Bronchial epithelial cell (primary cell): ENCODE results near the gene UNC45B. TPM values are rescaled to one million over a fixed set of nuclear protein-coding genes. Genes with fewer than 3 reads are reported as not detected.

Experiments used
- DNase-seq: peaks from one replicate; pipeline ENCODE4 v3.0.0-alpha.2; 2010; ENCODE audit warnings: low read depth
- FAIRE-seq: peaks from 2 replicates; lab custom pipeline; 2011; peaks lifted over from hg19 to GRCh38; lab: Jason Lieb, UNC
- H3K27me3 ChIP-seq: 2 replicates; pipeline ENCODE4 v1.5.1; 2011; ENCODE audit warnings: low read length; ENCODE audit not compliant: control insufficient read depth, insufficient read depth
- H3K36me3 ChIP-seq: 2 replicates; pipeline ENCODE4 v1.5.1; 2011; ENCODE audit warnings: low read length; ENCODE audit not compliant: control insufficient read depth, insufficient read depth
- H3K4me3 ChIP-seq: 2 replicates; pipeline ENCODE4 v1.5.1; 2011; ENCODE audit warnings: mild to moderate bottlenecking, low read depth, low read length, control low read depth
- total RNA-seq: library from RNA; depleted of rRNA; stranded (reverse); fragments of >200 nt; gene quantifications from 2 replicates; pipeline ENCODE4 v1.2.1, GENCODE V29; 2014
- TF ChIP-seq, protein P1 (sequence below): IDR thresholded peaks from 2 replicates; pipeline ENCODE4 v1.5.1; 2011; ENCODE audit warnings: mild to moderate bottlenecking, moderate library complexity, low read length, control low read depth, inconsistent platforms; ENCODE audit not compliant: insufficient read depth, severe bottlenecking

Gene UNC45B, protein sequence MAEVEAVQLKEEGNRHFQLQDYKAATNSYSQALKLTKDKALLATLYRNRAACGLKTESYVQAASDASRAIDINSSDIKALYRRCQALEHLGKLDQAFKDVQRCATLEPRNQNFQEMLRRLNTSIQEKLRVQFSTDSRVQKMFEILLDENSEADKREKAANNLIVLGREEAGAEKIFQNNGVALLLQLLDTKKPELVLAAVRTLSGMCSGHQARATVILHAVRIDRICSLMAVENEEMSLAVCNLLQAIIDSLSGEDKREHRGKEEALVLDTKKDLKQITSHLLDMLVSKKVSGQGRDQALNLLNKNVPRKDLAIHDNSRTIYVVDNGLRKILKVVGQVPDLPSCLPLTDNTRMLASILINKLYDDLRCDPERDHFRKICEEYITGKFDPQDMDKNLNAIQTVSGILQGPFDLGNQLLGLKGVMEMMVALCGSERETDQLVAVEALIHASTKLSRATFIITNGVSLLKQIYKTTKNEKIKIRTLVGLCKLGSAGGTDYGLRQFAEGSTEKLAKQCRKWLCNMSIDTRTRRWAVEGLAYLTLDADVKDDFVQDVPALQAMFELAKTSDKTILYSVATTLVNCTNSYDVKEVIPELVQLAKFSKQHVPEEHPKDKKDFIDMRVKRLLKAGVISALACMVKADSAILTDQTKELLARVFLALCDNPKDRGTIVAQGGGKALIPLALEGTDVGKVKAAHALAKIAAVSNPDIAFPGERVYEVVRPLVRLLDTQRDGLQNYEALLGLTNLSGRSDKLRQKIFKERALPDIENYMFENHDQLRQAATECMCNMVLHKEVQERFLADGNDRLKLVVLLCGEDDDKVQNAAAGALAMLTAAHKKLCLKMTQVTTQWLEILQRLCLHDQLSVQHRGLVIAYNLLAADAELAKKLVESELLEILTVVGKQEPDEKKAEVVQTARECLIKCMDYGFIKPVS
- not detected in 2 replicates for total RNA-seq

DNA sequence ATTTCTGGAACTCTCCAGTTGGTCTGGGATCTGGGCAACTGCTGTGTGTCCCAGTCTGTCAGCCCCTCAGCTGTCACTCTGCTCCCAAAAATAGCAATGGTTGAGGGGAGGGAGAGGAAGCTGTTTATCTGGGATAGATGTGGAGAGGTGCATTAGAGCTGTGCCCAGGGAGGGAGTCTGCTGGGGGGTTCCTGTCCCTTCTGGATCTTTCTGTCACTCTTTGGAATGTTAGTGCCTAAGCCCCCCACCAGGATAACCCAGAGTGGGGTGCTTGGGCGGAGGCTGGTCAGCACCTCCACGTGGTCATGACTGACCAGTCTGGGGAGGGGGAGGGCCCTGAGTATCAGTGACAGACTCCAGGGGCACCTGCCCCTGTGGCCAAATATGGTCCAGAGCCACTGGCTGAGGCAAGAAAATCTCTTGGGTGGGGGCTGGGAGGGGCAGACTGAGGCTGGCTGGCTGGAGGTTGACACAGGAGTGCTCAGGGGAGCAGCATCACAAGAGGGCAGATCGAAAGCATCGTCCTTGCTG lies at the start of gene UNC45B:
Gene UNC45B, plus strand, starts transcription at position 443 of the 531 bp plus-strand sequence. CDS start 447 bp downstream, outside the sequence.
- DNase-seq: no peak
- TF ChIP-seq, protein P1, sequence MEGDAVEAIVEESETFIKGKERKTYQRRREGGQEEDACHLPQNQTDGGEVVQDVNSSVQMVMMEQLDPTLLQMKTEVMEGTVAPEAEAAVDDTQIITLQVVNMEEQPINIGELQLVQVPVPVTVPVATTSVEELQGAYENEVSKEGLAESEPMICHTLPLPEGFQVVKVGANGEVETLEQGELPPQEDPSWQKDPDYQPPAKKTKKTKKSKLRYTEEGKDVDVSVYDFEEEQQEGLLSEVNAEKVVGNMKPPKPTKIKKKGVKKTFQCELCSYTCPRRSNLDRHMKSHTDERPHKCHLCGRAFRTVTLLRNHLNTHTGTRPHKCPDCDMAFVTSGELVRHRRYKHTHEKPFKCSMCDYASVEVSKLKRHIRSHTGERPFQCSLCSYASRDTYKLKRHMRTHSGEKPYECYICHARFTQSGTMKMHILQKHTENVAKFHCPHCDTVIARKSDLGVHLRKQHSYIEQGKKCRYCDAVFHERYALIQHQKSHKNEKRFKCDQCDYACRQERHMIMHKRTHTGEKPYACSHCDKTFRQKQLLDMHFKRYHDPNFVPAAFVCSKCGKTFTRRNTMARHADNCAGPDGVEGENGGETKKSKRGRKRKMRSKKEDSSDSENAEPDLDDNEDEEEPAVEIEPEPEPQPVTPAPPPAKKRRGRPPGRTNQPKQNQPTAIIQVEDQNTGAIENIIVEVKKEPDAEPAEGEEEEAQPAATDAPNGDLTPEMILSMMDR: no peak
- no peak for FAIRE-seq
- Histone ChIP-seq H3K4me3 (no peak within 1 kb of the TSS), H3K27me3 (no peaks in the 10 kb centered on the region), H3K36me3 (no peaks in the 10 kb centered on the region)

DNA sequence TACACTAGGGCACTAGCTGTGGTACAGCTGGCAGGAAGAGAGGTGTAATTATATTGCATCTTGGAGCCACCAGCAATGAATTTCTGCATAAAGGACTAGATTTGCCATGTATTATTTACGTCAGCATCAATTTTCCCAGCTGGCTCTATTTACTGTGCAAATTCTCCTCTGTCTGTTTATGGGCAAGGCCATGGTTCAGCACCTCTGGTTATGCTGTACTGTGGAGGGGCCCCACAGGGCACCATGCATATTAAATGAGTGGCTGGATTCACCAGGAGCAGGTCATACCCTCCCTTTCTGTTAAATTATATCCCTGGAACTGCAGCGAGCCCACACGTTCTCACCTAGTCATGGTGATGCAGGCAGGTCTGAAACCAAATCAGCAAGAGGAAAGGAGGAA lies 47.7 kb upstream of the UNC45B start:
- no peak for FAIRE-seq
- Histone ChIP-seq H3K27me3 (no peaks in the 10 kb centered on the region), H3K4me3 (no peak overlapping the region), H3K36me3 (no peaks in the 10 kb centered on the region)
- no peak for DNase-seq
- TF ChIP-seq, protein P1: no peak

- Histone ChIP-seq H3K27me3 (no peaks in the 10 kb centered on the region), H3K4me3 (no peak overlapping the region), H3K36me3 (no peaks in the 10 kb centered on the region)
- DNase-seq (no peak), FAIRE-seq (no peak)
- TF ChIP-seq, protein P1: no peak
Observed at GRCh38 chr17:35101036-35101435, 46.6 kb upstream of the UNC45B start.

GRCh38 chr17:35101725-35102124 lies 45.9 kb upstream of the UNC45B start:
- no peak overlapping the region for H3K4me3 ChIP-seq
- TF ChIP-seq, protein P1: no peak
- no peak for FAIRE-seq
- no peak for DNase-seq
- H3K27me3 ChIP-seq: no peaks in the 10 kb centered on the region
- H3K36me3 ChIP-seq: no peaks in the 10 kb centered on the region

DNA sequence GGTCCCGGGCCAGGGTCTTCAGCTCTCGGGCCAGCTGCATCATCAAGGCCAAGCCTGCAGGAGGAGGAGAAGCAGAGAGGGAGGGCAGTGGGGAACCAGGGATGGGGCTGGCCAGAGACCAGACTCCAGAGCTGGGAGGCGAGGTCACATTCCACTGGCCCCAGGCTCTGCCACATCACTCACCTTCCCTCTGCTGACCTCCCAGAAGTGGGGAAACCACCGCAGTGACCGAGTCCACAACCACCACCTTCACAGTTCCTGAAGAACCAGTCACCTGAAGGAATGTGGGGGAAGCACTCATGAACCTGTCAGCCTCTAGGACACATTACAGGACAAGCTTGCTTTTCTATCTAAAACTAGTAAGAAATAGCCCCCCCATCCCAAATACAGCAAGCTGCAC lies 44.3 kb upstream of the UNC45B start:
- TF ChIP-seq, protein P1: no peak
- no peak overlapping the region for H3K4me3 ChIP-seq
- no peak for FAIRE-seq
- H3K27me3 ChIP-seq: no peaks in the 10 kb centered on the region
- no peak for DNase-seq
- no peaks in the 10 kb centered on the region for H3K36me3 ChIP-seq
